IMR-90 (cell line): ENCODE data around the gene STAT1. TPM values are rescaled to one million over a fixed set of nuclear protein-coding genes. Genes with fewer than 3 reads are reported as not detected.

Experiments
- ATAC-seq: fragments of 200-7000 bp; cut with Tn5 transposase; 2 replicates; pipeline ENCODE4 v1.9.1; 2020; ENCODE audit warnings: low read depth, mild to moderate bottlenecking, moderate library complexity
- BruUV-seq: library from RNA; stranded (reverse); fragments of 400-500 nt; replicated peaks from 2 replicates; lab custom pipeline; 2021; lab: Mats Ljungman, UMichigan
- CTCF ChIA-PET: fragments of 300-600 bp; formaldehyde crosslinking; extraction: SDS; loops from one replicate; lab custom pipeline; 2021; ENCODE audit warnings: antibody characterized with exemption; lab: Yijun Ruan, JAX
- POLR2A ChIA-PET: fragments of 300-600 bp; sonication (Branson Sonifier 250); formaldehyde crosslinking; loops from one replicate; lab custom pipeline; 2022; ENCODE audit warnings: antibody characterized with exemption; ENCODE audit not compliant: unreplicated experiment; lab: Charles Lee
- DNase-seq: peaks from one replicate; pipeline ENCODE4 v3.0.0; 2013
- H2AFZ ChIP-seq: replicated peaks from 2 replicates; pipeline ENCODE3; 2013; ENCODE audit warnings: low read length, mild to moderate bottlenecking; ENCODE audit not compliant: poor library complexity
- H2AK5ac ChIP-seq: 2 replicates; pipeline ENCODE4 v1.6.1; 2013; ENCODE audit warnings: low read depth, low read length, inconsistent platforms
- H2AK9ac ChIP-seq: replicated peaks from 2 replicates; pipeline ENCODE3; 2013; ENCODE audit warnings: mild to moderate bottlenecking, low read depth, low read length, moderate library complexity; ENCODE audit not compliant: poor library complexity
- H2BK120ac ChIP-seq: 2 replicates; pipeline ENCODE4 v1.6.1; 2013; ENCODE audit warnings: low read depth, low read length, inconsistent platforms
- H2BK15ac ChIP-seq: 3 replicates; pipeline ENCODE4 v1.6.1; 2013; ENCODE audit warnings: low read depth, low read length, inconsistent platforms
- H2BK20ac ChIP-seq: 2 replicates; pipeline ENCODE4 v1.6.1; 2013; ENCODE audit warnings: low read depth, mild to moderate bottlenecking, inconsistent platforms, low read length, moderate library complexity
- H2BK5ac ChIP-seq: 2 replicates; pipeline ENCODE4 v1.6.1; 2013; ENCODE audit warnings: mild to moderate bottlenecking, low read depth, low read length, inconsistent platforms; ENCODE audit not compliant: poor library complexity, severe bottlenecking
- H3K14ac ChIP-seq: replicated peaks from 2 replicates; pipeline ENCODE4 v1.6.1; 2013; ENCODE audit warnings: low read depth, low read length, inconsistent platforms
- H3K18ac ChIP-seq: 2 replicates; pipeline ENCODE4 v1.6.1; 2013; ENCODE audit warnings: low read depth, low read length, control low read depth
- H3K23ac ChIP-seq: 2 replicates; pipeline ENCODE4 v1.6.1; 2013; ENCODE audit warnings: low read depth, low read length, inconsistent platforms
- H3K27ac ChIP-seq: 2 replicates; pipeline ENCODE4 v1.5.1; 2013; ENCODE audit warnings: mild to moderate bottlenecking, control low read depth, low read length; ENCODE audit not compliant: insufficient read depth
- H3K27me3 ChIP-seq: 2 replicates; pipeline ENCODE4 v1.6.1; 2013; ENCODE audit warnings: low read length; ENCODE audit not compliant: control insufficient read depth, insufficient read depth
- H3K36me3 ChIP-seq: 2 replicates; pipeline ENCODE4 v1.6.1; 2013; ENCODE audit warnings: low read length, mixed read lengths; ENCODE audit not compliant: control insufficient read depth, insufficient read depth
- H3K4ac ChIP-seq: 2 replicates; pipeline ENCODE4 v1.6.1; 2013; ENCODE audit warnings: low read depth, low read length, inconsistent platforms
- H3K4me1 ChIP-seq: 2 replicates; pipeline ENCODE4 v1.6.1; 2013; ENCODE audit warnings: low read length, mixed read lengths; ENCODE audit not compliant: control insufficient read depth, insufficient read depth
- H3K4me2 ChIP-seq: 2 replicates; pipeline ENCODE4 v1.6.1; 2013; ENCODE audit warnings: low read depth, mild to moderate bottlenecking, control low read depth, low read length, moderate library complexity
- H3K4me3 ChIP-seq: 2 replicates; pipeline ENCODE4 v1.5.1; 2013; ENCODE audit warnings: low read depth, mild to moderate bottlenecking, control low read depth, low read length, moderate library complexity; ENCODE audit not compliant: insufficient read depth
- H3K56ac ChIP-seq: 2 replicates; pipeline ENCODE4 v1.6.1; 2013; ENCODE audit warnings: low read length, inconsistent platforms; ENCODE audit not compliant: insufficient read depth; ENCODE audit errors: extremely low read depth
- H3K79me1 ChIP-seq, 2 experiments: 2 replicates each; pipeline ENCODE4 v1.6.1; 2013; ENCODE audit warnings: low read length in 2 of 2, inconsistent platforms in 1 of 2, low read depth in 1 of 2
- H3K9ac ChIP-seq: 2 replicates; pipeline ENCODE4 v1.6.1; 2013; ENCODE audit warnings: low read depth, low read length, control low read depth
- H3K9me1 ChIP-seq: 2 replicates; pipeline ENCODE4 v1.6.1; 2013; ENCODE audit warnings: low read length, inconsistent platforms; ENCODE audit not compliant: insufficient read depth
- H3K9me3 ChIP-seq: 2 replicates; pipeline ENCODE4 v1.6.1; 2013; ENCODE audit warnings: low read length; ENCODE audit not compliant: control insufficient read depth, insufficient read depth
- H4K20me1 ChIP-seq: 2 replicates; pipeline ENCODE4 v1.6.1; 2013; ENCODE audit warnings: low read length, inconsistent platforms; ENCODE audit not compliant: insufficient read depth
- H4K5ac ChIP-seq: 2 replicates; pipeline ENCODE4 v1.6.1; 2013; ENCODE audit warnings: mild to moderate bottlenecking, low read depth, low read length, control low read depth
- H4K8ac ChIP-seq, 2 experiments: 2 replicates each; pipeline ENCODE4 v1.6.1; 2013; ENCODE audit warnings: low read depth in 2 of 2, low read length in 2 of 2, control low read depth in 1 of 2, inconsistent platforms in 1 of 2
- H4K91ac ChIP-seq: 2 replicates; pipeline ENCODE4 v1.6.1; 2013; ENCODE audit warnings: low read depth, low read length, inconsistent platforms; ENCODE audit not compliant: insufficient read depth
- BHLHE40 ChIP-seq: fragments of 150-350 bp; IDR thresholded peaks from 2 replicates; pipeline ENCODE4 v1.6.1; 2016; ENCODE audit warnings: mild to moderate bottlenecking, low read depth, low read length
- CEBPB ChIP-seq: IDR thresholded peaks from 2 replicates; pipeline ENCODE4 v1.6.1; 2012; ENCODE audit warnings: low read depth, low read length, improper control_type of control experiment
- CTCF ChIP-seq: conservative IDR thresholded peaks from 2 replicates; pipeline ENCODE4 v1.5.1; 2012; ENCODE audit warnings: mild to moderate bottlenecking, low read depth, low read length, improper control_type of control experiment
- ELK1 ChIP-seq: fragments of 150-350 bp; IDR thresholded peaks from 2 replicates; pipeline ENCODE4 v1.6.1; 2016; ENCODE audit warnings: low read depth, mild to moderate bottlenecking, low read length, moderate library complexity, borderline replicate concordance
- FOS ChIP-seq: fragments of 150-350 bp; IDR thresholded peaks from 2 replicates; pipeline ENCODE4 v1.6.1; 2016; ENCODE audit warnings: low read depth, low read length
- MAFK ChIP-seq: IDR thresholded peaks from 2 replicates; pipeline ENCODE4 v1.6.1; 2012; ENCODE audit warnings: low read depth, low read length, improper control_type of control experiment
- MAZ ChIP-seq: IDR thresholded peaks from 2 replicates; pipeline ENCODE4 v1.6.1; 2012; ENCODE audit warnings: low read depth, mild to moderate bottlenecking, low read length, improper control_type of control experiment, moderate library complexity, borderline replicate concordance
- MXI1 ChIP-seq: IDR thresholded peaks from 2 replicates; pipeline ENCODE4 v1.6.1; 2012; ENCODE audit warnings: low read depth, mild to moderate bottlenecking, low read length, moderate library complexity, borderline replicate concordance
- RAD21 ChIP-seq: IDR thresholded peaks from 2 replicates; pipeline ENCODE4 v1.6.1; 2012; ENCODE audit warnings: low read length, improper control_type of control experiment
- SMC3 ChIP-seq: fragments of 150-350 bp; IDR thresholded peaks from 2 replicates; pipeline ENCODE4 v1.6.1; 2016; ENCODE audit warnings: low read depth, mild to moderate bottlenecking, antibody characterized with exemption, low read length, moderate library complexity
- WGBS, 2 experiments: methylation state at CpG; one replicate each; pipeline versions ENCODE4 v1.1.5 to v1.1.7; 2013; ENCODE audit warnings: missing lambda C conversion rate in 2 of 2; ENCODE audit not compliant: insufficient read length in 1 of 2; ENCODE audit errors: extremely low coverage in 2 of 2; 5-methylcytosine and 5-hydroxymethylcytosine counted together
- dilution Hi-C: fragments of 300-500 bp; cut with HindIII; formaldehyde crosslinking; loops from one replicate; pipeline ENCODE4 v1.14.3; 2018; ENCODE audit warnings: low sequenced_read_pairs; ENCODE audit not compliant: unreplicated experiment
- in situ Hi-C: fragments of 300-500 bp; cut with MboI; formaldehyde crosslinking; loops from 3 replicates; pipeline ENCODE4 v1.14.3; 2019; ENCODE audit warnings: low sequenced_read_pairs, inconsistent platforms, mixed read lengths
- intact Hi-C: fragments of 100-400 bp; cut with micrococcal nuclease; formaldehyde crosslinking; loops from 2 replicates; pipeline ENCODE4 v1.10.0; 2022
- polyA plus RNA-seq, 3 experiments: library from polyadenylated mRNA; depleted of rRNA; stranded (reverse); fragments of >200 nt; gene quantifications; 2 replicates each; pipeline ENCODE4 v1.2.3, GENCODE V29; 2012; ENCODE audit warnings: low replicate concordance in 1 of 3
- total RNA-seq: library from RNA; depleted of rRNA; stranded (reverse); fragments of >200 nt; gene quantifications from 2 replicates; pipeline ENCODE4 v1.2.3, GENCODE V29; 2012

STAT1 gene
- total and polyA plus RNA-seq, 2 of the 4 experiments (the other 2 are of a cell fraction), result 43.2 to 67.9 TPM

- Histone ChIP-seq H2AFZ (no peak overlapping the region), H4K8ac (no peak overlapping the region), H2BK5ac (no peak overlapping the region), H2AK9ac (no peak overlapping the region), H3K9me1 (peaks cover 19% of the 10 kb centered on the region), H3K4me1 (peaks cover 5% of the 10 kb centered on the region), H4K20me1 (peaks cover 42% of the 10 kb centered on the region), H2BK20ac (no peak overlapping the region), H4K91ac (no peak overlapping the region), H3K56ac (no peak overlapping the region), H3K14ac (no peak overlapping the region), H3K4me3 (no peak overlapping the region), H3K23ac (no peak overlapping the region), H3K27ac (peak overlapping the region; percentile 0; the same call in 1 of the 2 replicates), H3K9me3 (no peaks in the 10 kb centered on the region), H2BK15ac (no peak overlapping the region), H4K5ac (no peak overlapping the region), H3K18ac (no peak overlapping the region), H3K4ac (no peak overlapping the region), H3K4me2 (peak overlapping the region; percentile 62), H2AK5ac (no peak overlapping the region), H2BK120ac (no peak overlapping the region), H3K79me1 (peaks cover 0 to 24% of the 10 kb centered on the region in 2 experiments; a peak in 3 of 4 replicates), H3K27me3 (no peaks in the 10 kb centered on the region), H3K36me3 (peaks cover 53% of the 10 kb centered on the region), H3K9ac (no peak overlapping the region)
- in situ Hi-C loops, result no loop called here
- no TSS peak for BruUV-seq
- dilution Hi-C loops, result no loop called here
- intact Hi-C loops, result loop anchor here (1.0 kb wide), 1 partner anchor 199 kb away; no protein-coding TSS in a partner anchor
- ChIA-PET CTCF (interaction anchor here (0.6 kb wide), 1 partner anchor 533 kb away, joined by 3 read pairs; no protein-coding TSS in a partner anchor), POLR2A (no interaction called here)
- 0 out of 2 replicates have a peak, but pooled peaks have one; percentile 16 for TF ChIP-seq CEBPB
- no peak for TF ChIP-seq ELK1
- TF ChIP-seq MAFK, result peak; percentile 23; the same call in 1 of the 2 replicates
- peak; percentile 80 for TF ChIP-seq BHLHE40
- TF ChIP-seq MAZ, result peak; percentile 32; the same call in 1 of the 2 replicates
- TF ChIP-seq SMC3, result 0 out of 2 replicates have a peak, but pooled peaks have one; percentile 2
- TF ChIP-seq RAD21, result 0 out of 2 replicates have a peak, but pooled peaks have one; percentile 15
- 0 out of 2 replicates have a peak, but pooled peaks have one; percentile 21 for TF ChIP-seq MXI1
- TF ChIP-seq CTCF, result no peak
- TF ChIP-seq FOS, result peak; percentile 74
- ATAC-seq, result peak; percentile 87
- peak; percentile 96 for DNase-seq
- 7% methylated on average over 3 of the region's 14 CpGs; no CpG with 5 or more reads in 1 of the 2 experiments for WGBS, 2 experiments
Observed at GRCh38 chr2:190979906-190980629, 33.9 kb downstream of the STAT1 start.
